Activated CD4-positive, alpha-beta T cell treated with anti-CD3 and anti-CD28 coated beads for 1 hour (primary cell): ENCODE measurements around the gene CEP85.

Experiments
- DNase-seq: peaks from one replicate; pipeline ENCODE4 v3.0.0-alpha.2; 2020

CEP85 gene

GRCh38 chr1:26233903-26234643, at the start of gene CEP85:
Gene CEP85 (plus strand): TSS chr1:26234200. CDS start chr1:26239784, 5,584 bp downstream.
- DNase-seq, result peak; percentile 98

- DNase-seq, result no peak
Measured at GRCh38 chr1:26184883-26185282, 49.1 kb upstream of the CEP85 start.

GRCh38 chr1:26187882-26188281, 46.1 kb upstream of the CEP85 start:
- no peak for DNase-seq

- no peak for DNase-seq
Measured at GRCh38 chr1:26188477-26188876, 45.5 kb upstream of the CEP85 start.

- no peak for DNase-seq
Measured at GRCh38 chr1:26189331-26189730, 44.7 kb upstream of the CEP85 start.

- no peak for DNase-seq
Measured at GRCh38 chr1:26189751-26190275, 44.2 kb upstream of the CEP85 start.

- no peak for DNase-seq
Measured at GRCh38 chr1:26190373-26190987, 43.5 kb upstream of the CEP85 start, which contains the start of gene CATSPER4. Gene CATSPER4 (plus strand): TSS chr1:26190602. CDS start chr1:26190628, 26 bp downstream.

GRCh38 chr1:26191739-26192138, 42.3 kb upstream of the CEP85 start:
- DNase-seq, result no peak

- DNase-seq, result no peak
Measured at GRCh38 chr1:26195805-26196204, 38.2 kb upstream of the CEP85 start.

GRCh38 chr1:26197301-26197700, 36.7 kb upstream of the CEP85 start:
- no peak for DNase-seq

GRCh38 chr1:26197813-26198212, 36.2 kb upstream of the CEP85 start:
- no peak for DNase-seq

GRCh38 chr1:26200413-26200812, 33.6 kb upstream of the CEP85 start:
- DNase-seq, result no peak

- no peak for DNase-seq
Measured at GRCh38 chr1:26203642-26204318, 30.2 kb upstream of the CEP85 start.

- no peak for DNase-seq
Measured at GRCh38 chr1:26210147-26210870, 23.7 kb upstream of the CEP85 start.

- DNase-seq, result no peak
Measured at GRCh38 chr1:26212726-26213125, 21.3 kb upstream of the CEP85 start.

- no peak for DNase-seq
Measured at GRCh38 chr1:26213335-26213905, 20.6 kb upstream of the CEP85 start.

GRCh38 chr1:26215246-26215645, 18.8 kb upstream of the CEP85 start:
- no peak for DNase-seq

- DNase-seq, result no peak
Measured at GRCh38 chr1:26218906-26219494, 15.0 kb upstream of the CEP85 start.

GRCh38 chr1:26220199-26220912, 13.6 kb upstream of the CEP85 start:
- DNase-seq, result no peak

GRCh38 chr1:26221094-26221493, 12.9 kb upstream of the CEP85 start:
- DNase-seq, result no peak

GRCh38 chr1:26224606-26225005, 9.4 kb upstream of the CEP85 start:
- no peak for DNase-seq
